Breast epithelium (tissue), 3 donors: ENCODE measurements around the gene CREB3L2.

Experiments
- POLR2A ChIP-seq: fragments of 450-650 bp; IDR thresholded peaks from one replicate; pipeline ENCODE4 v1.6.1; 2016; ENCODE audit warnings: antibody characterized with exemption, mild to moderate bottlenecking, moderate library complexity
- POLR2AphosphoS5 ChIP-seq, 3 donors: sonication (generic); formaldehyde crosslinking; IDR thresholded peaks; one replicate each; pipeline ENCODE4 v1.6.1; 2017; ENCODE audit warnings: antibody characterized with exemption in 3 of 3
- TF ChIP-seq, protein P1 (sequence below), 3 donors: fragments of 450-650 bp; IDR thresholded peaks; one replicate each; pipeline ENCODE4 v1.5.1; 2016 to 2017; ENCODE audit warnings: antibody characterized with exemption in 3 of 3, mild to moderate bottlenecking in 3 of 3, moderate library complexity in 3 of 3

DNA sequence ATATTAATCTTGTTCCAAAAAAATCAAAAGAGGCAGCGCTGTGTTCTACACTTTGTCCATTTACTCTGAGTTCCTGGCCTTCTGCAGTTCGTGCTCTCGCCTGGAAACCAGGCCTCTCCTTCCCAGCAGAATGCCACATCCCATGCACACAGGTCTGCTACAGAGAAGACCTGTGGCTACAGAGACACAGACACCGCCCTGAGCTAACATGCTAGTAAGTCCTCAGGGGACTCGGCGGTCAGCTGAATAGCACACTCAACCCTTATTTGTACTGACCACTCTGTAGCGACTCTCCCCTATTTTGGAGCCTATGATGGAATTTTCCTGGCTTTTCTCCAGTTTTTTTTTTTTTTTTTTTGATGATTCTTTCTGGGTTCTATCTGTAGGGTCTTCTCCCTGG lies 12.8 kb downstream of the CREB3L2 start:
- TF ChIP-seq, protein P1, sequence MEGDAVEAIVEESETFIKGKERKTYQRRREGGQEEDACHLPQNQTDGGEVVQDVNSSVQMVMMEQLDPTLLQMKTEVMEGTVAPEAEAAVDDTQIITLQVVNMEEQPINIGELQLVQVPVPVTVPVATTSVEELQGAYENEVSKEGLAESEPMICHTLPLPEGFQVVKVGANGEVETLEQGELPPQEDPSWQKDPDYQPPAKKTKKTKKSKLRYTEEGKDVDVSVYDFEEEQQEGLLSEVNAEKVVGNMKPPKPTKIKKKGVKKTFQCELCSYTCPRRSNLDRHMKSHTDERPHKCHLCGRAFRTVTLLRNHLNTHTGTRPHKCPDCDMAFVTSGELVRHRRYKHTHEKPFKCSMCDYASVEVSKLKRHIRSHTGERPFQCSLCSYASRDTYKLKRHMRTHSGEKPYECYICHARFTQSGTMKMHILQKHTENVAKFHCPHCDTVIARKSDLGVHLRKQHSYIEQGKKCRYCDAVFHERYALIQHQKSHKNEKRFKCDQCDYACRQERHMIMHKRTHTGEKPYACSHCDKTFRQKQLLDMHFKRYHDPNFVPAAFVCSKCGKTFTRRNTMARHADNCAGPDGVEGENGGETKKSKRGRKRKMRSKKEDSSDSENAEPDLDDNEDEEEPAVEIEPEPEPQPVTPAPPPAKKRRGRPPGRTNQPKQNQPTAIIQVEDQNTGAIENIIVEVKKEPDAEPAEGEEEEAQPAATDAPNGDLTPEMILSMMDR (IDR thresholded peaks at IDR 0.05) = no peak
- TF ChIP-seq POLR2AphosphoS5 (IDR thresholded peaks at IDR 0.05) = no peak
- TF ChIP-seq POLR2A = no peak
